ENCODE measurements around the gene CNGA3.

Gene CNGA3

GRCh38 chr2:98334439-98335078, 11.7 kb upstream of the CNGA3 start:
- no peak for TF ChIP-seq CTCF (IDR thresholded peaks at IDR 0.05)

GRCh38 chr2:98335271-98335670, 11.0 kb upstream of the CNGA3 start:
- no peak for TF ChIP-seq CTCF (IDR thresholded peaks at IDR 0.05)

DNA sequence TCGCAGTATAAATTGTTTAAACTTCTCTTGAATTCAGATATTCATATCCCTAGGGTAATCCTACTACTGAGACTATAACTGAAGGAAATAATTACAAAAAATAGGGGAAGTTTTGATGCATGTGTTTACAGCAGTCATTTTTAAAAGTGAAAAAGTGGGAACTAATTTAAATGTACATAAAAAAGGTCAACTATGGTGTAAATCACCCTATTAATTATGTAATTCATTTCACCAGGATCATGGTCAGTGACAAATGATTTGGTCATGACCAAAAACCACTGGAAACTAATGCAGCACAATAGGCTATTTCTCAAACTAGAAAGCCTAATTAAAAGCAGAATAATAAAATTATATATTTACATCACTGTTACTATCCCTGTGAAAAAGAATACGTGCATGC, 5.0 kb upstream of the CNGA3 start:
- no peak for TF ChIP-seq CTCF (IDR thresholded peaks at IDR 0.05)

DNA sequence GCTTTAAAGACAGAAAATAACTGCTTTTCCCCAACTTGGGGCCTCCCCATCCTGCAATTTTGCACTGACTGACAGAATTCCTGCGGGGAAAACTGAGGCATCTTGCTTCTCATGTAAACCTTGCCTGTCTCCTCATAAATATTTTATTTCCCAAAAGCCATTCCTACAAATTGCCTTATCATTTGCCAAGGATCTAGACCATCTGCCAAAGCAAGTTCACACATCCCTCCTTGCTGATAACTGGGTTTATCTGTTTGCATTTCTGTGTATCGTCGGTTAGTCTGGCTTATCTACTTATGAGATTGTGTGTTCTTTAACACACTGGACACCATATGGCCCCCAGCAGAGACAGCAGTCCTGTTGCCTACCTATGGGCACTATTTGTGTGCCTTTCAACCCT, 3.0 kb upstream of the CNGA3 start:
- no peak for TF ChIP-seq CTCF (IDR thresholded peaks at IDR 0.05)

GRCh38 chr2:98347298-98348065, 1.2 kb downstream of the CNGA3 start:
- no peak for TF ChIP-seq CTCF (IDR thresholded peaks at IDR 0.05)

- no peak for TF ChIP-seq CTCF (IDR thresholded peaks at IDR 0.05)
Observed at GRCh38 chr2:98348066-98348561, 1.9 kb downstream of the CNGA3 start.

DNA sequence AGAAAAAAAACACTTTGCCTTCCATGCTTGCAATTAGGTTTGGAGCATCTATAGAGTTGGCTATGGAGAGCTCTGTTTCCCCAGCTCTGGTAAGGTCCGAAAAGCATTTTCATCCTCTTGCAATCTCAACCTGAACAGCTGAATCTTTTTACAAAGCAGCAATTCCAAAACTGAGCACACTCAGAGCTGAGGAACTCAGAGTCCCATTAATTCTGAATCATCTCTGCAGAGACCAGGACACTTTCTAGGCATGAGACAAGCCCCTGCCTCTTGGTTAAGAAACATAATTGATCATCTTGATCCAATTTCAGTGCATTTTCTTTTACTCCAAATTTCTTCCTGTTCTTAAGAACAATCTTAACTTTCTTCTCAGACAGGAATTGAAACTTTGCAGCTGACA, 4.2 kb downstream of the CNGA3 start:
- TF ChIP-seq CTCF (IDR thresholded peaks at IDR 0.05): no peak

Measured in LNCAP (cell line).